ENCODE data around the gene ENPP5. TPM values are rescaled to one million over a fixed set of nuclear protein-coding genes. Genes with fewer than 3 reads are reported as not detected.

ENPP5 gene
- total and polyA plus RNA-seq, 2 of the 13 experiments (the other 11 are each of a cell fraction or from before 2014, with no cell fraction given), result not detected

GRCh38 chr6:46184114-46184513 lies 13.3 kb upstream of the ENPP5 start:
- Histone ChIP-seq H3K4me1 (ENCODE audit: insufficient read depth, low read length) (no peaks in the 10 kb centered on the region), H3K4me2 (ENCODE audit: low read depth, low read length) (no peak overlapping the region), H2AFZ (ENCODE audit: low read length) (no peak overlapping the region), H4K20me1 (ENCODE audit: insufficient read depth, low read length) (no peaks in the 10 kb centered on the region), H3K27ac (ENCODE audit: extremely low read length, insufficient read depth, low read length) (no peak overlapping the region), H3K9me3 (ENCODE audit: low read length) (no peaks in the 10 kb centered on the region), H3K79me2 (ENCODE audit: insufficient read depth, low read length) (no peaks in the 10 kb centered on the region), H3K36me3 (replicated peaks in 1 of 2; ENCODE audit: control insufficient read depth in 1 of 2, insufficient read depth in 2 of 2, low read length in 2 of 2) (no peaks in the 10 kb centered on the region), H3K4me3 (replicated peaks in 1 of 3; ENCODE audit: insufficient read depth in 1 of 3, low read depth in 2 of 3, low read length in 3 of 3) (no peak overlapping the region), H3K27me3 (ENCODE audit: control insufficient read depth in 1 of 2, insufficient read depth in 2 of 2, low read length in 2 of 2) (0 out of 5 replicates have a peak, but pooled peaks cover 0 to under 1% of the 10 kb centered on the region in 2 experiments), H3K9ac (ENCODE audit: insufficient read depth, low read depth, low read length) (no peak overlapping the region)
- FAIRE-seq, result no peak
- ChIA-PET CTCF (ENCODE audit: low intra/inter-chr PET ratio, low total read pairs) (no interaction called here), POLR2A (no interaction called here)
- no TSS peak for BruUV-seq (replicated peaks)
- ATAC-seq, result no peak
- in situ Hi-C loops (cut with HindIII; ENCODE audit: extremely low pct_ligation_motif_present, low pct_unique_long_range_greater_than_20kb) (no loop called here), intact Hi-C loops (cut with micrococcal nuclease; ENCODE audit: unreplicated experiment) (no loop called here)
- no peak for DNase-seq (ENCODE audit: low spot score)
- TF ChIP-seq ZBTB14 (CRISPR knock-in tag; IDR thresholded peaks at IDR 0.05), result no peak
- WGBS (ENCODE audit: low lambda C conversion rate), result 2% methylated on average over 4 of the region's 4 CpGs

- intact Hi-C loops (cut with micrococcal nuclease; ENCODE audit: unreplicated experiment), result no loop called here
- no peaks in the 10 kb centered on the region for H3K36me3 ChIP-seq (replicated peaks in 1 of 2; ENCODE audit: control insufficient read depth in 1 of 2, insufficient read depth in 2 of 2, low read length in 2 of 2)
- no peaks in the 10 kb centered on the region for H3K79me2 ChIP-seq (ENCODE audit: insufficient read depth, low read length)
- ChIA-PET CTCF (ENCODE audit: low intra/inter-chr PET ratio, low total read pairs) (no interaction called here), POLR2A (no interaction called here)
- H3K4me2 ChIP-seq (ENCODE audit: low read depth, low read length), result no peak overlapping the region
- H2AFZ ChIP-seq (ENCODE audit: low read length), result no peak overlapping the region
- no peaks in the 10 kb centered on the region for H3K9me3 ChIP-seq (ENCODE audit: low read length)
- WGBS (ENCODE audit: low lambda C conversion rate), result 3% methylated on average over 3 of the region's 3 CpGs
- H3K4me3 ChIP-seq (replicated peaks in 1 of 3; ENCODE audit: insufficient read depth in 1 of 3, low read depth in 2 of 3, low read length in 3 of 3), result no peak overlapping the region
- DNase-seq (ENCODE audit: low spot score) (no peak), ATAC-seq (no peak), FAIRE-seq (no peak)
- H3K27me3 ChIP-seq (ENCODE audit: control insufficient read depth in 1 of 2, insufficient read depth in 2 of 2, low read length in 2 of 2), result peaks cover 0 to 6% of the 10 kb centered on the region in 2 experiments; a peak in 1 of 5 replicates
- no peaks in the 10 kb centered on the region for H3K4me1 ChIP-seq (ENCODE audit: insufficient read depth, low read length)
- in situ Hi-C loops (cut with HindIII; ENCODE audit: extremely low pct_ligation_motif_present, low pct_unique_long_range_greater_than_20kb), result no loop called here
- TF ChIP-seq LCORL (IDR thresholded peaks at IDR 0.05), result no peak
- no peak for TF ChIP-seq LCORL (CRISPR knock-in tag; IDR thresholded peaks at IDR 0.05)
- TF ChIP-seq ZBTB44 (CRISPR knock-in tag; IDR thresholded peaks at IDR 0.05), result no peak
- TF ChIP-seq NFE2 (CRISPR knock-in tag; IDR thresholded peaks at IDR 0.05), result no peak
- no peak for TF ChIP-seq NR2F2 (IDR thresholded peaks at IDR 0.05; ENCODE audit: borderline replicate concordance, low read depth)
- no peak for TF ChIP-seq SUZ12 (IDR thresholded peaks at IDR 0.05; ENCODE audit: low read depth, low read length)
- TF ChIP-seq ZBTB46 (CRISPR knock-in tag; IDR thresholded peaks at IDR 0.05; ENCODE audit: borderline replicate concordance), result no peak
- TF ChIP-seq ESRRA (CRISPR knock-in tag; IDR thresholded peaks at IDR 0.05; ENCODE audit: low read depth), result no peak
- no peak for TF ChIP-seq ATF1 (CRISPR knock-in tag; IDR thresholded peaks at IDR 0.05)
- TF ChIP-seq CENPBD1 (CRISPR knock-in tag; IDR thresholded peaks at IDR 0.05; ENCODE audit: borderline replicate concordance, low read depth), result no peak
- TF ChIP-seq NFATC3 (CRISPR knock-in tag; IDR thresholded peaks at IDR 0.05), result no peak
- no peak overlapping the region for H3K9ac ChIP-seq (ENCODE audit: insufficient read depth, low read depth, low read length)
- no TSS peak for BruUV-seq (replicated peaks)
- H4K20me1 ChIP-seq (ENCODE audit: insufficient read depth, low read length), result no peaks in the 10 kb centered on the region
- H3K27ac ChIP-seq (ENCODE audit: extremely low read length, insufficient read depth, low read length), result no peak overlapping the region
Observed at GRCh38 chr6:46175976-46176375, 5.2 kb upstream of the ENPP5 start.
